Measurements from ENCODE around the gene LEPROT. TPM values are rescaled to one million over a fixed set of nuclear protein-coding genes. Genes with fewer than 3 reads are reported as not detected.

Gene LEPROT
- total and polyA plus RNA-seq, 2 donors from 2014 or later: 67.6 to 160 TPM

DNA sequence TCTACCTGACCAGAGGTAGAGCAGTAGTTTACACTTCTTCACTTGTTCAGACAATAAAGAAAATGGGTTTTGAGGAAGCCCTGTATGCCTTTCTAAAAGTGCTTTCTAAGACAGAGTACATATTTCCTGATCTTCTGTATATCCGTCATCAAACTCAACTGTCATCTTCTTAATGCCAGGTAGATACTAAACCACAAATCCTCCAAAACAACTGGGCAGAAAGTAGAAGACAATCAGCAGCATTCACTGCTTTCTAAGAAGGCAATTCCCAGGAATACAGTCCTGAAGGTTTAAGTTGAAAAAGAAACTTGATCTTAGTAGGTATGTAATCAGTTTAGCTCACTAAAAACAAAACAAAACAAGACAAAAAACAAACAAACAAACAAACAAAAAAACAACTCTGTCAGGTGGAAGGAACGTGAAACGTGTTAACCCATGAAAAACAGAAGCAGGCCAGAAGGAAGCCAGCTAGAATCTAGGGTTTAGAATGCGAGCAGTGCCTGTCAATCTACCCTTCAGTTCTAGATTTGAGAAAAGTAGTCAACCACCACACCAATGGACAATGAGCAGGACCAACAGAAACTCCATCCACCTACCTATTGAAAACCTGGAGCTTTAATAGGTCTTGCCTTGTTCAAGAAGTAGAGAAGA lies 59.2 kb downstream of the LEPROT start:
- Histone ChIP-seq H3K4me1 (ENCODE audit: control insufficient read depth in 2 of 3, insufficient read depth in 2 of 3, low read depth in 1 of 3, low read length in 3 of 3) (no peaks in the 10 kb centered on the region), H3K27me3 (ENCODE audit: control insufficient read depth, insufficient read depth, low read length) (no peaks in the 10 kb centered on the region), H3K36me3 (ENCODE audit: control insufficient read depth in 2 of 3, insufficient read depth in 3 of 3, low read length in 3 of 3) (no peaks in the 10 kb centered on the region), H3K9me3 (ENCODE audit: control insufficient read depth in 2 of 3, insufficient read depth in 1 of 3, low read length in 3 of 3) (no peaks in the 10 kb centered on the region), H3K27ac (ENCODE audit: low read depth in 2 of 2, low read length in 2 of 2) (no peak overlapping the region), H3K9ac (ENCODE audit: low read length in 3 of 3) (no peak overlapping the region), H3K4me3 (ENCODE audit: low read length in 3 of 3) (no peak overlapping the region)
- FAIRE-seq: no peak
- TF ChIP-seq, protein P1, sequence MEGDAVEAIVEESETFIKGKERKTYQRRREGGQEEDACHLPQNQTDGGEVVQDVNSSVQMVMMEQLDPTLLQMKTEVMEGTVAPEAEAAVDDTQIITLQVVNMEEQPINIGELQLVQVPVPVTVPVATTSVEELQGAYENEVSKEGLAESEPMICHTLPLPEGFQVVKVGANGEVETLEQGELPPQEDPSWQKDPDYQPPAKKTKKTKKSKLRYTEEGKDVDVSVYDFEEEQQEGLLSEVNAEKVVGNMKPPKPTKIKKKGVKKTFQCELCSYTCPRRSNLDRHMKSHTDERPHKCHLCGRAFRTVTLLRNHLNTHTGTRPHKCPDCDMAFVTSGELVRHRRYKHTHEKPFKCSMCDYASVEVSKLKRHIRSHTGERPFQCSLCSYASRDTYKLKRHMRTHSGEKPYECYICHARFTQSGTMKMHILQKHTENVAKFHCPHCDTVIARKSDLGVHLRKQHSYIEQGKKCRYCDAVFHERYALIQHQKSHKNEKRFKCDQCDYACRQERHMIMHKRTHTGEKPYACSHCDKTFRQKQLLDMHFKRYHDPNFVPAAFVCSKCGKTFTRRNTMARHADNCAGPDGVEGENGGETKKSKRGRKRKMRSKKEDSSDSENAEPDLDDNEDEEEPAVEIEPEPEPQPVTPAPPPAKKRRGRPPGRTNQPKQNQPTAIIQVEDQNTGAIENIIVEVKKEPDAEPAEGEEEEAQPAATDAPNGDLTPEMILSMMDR (IDR thresholded peaks at IDR 0.05; ENCODE audit: borderline replicate concordance, extremely low read depth, insufficient read depth): no peak
- intact Hi-C loops (cut with DNase I): no loop called here
- no peak for DNase-seq

DNA sequence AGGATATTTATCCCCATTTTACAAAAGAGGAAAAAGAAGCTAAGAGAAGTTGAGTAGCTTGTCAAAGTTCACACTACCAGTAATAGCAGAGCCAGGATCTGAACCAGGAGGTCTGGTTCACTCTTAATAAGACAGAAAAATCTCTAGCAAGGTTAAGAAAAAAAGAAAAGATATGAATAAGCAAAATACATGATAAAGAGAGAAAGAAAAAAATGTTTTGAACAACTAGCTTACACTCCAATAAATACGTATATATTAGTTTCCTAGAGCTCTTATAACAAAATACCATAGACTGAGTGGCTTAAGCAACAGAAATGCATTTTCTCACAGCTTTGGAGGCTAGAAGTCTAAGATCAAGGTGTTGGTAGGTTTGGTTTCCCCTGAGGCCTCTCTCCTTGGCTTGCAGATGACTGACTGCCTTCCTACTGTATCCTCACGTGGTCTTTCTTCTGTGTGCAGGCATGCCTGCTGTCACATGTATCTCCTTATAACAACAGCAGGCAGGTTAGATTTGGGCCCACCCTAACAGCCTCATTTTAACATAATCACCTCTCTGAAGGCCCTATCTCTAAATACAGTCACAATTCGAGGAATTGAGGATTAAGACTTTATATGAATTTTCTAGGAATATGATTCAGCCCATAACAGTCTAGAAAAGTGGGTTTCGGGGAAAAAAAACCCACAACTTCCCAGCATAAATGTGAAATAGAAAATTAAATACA lies 60.4 kb downstream of the LEPROT start:
- TF ChIP-seq, protein P1 (IDR thresholded peaks at IDR 0.05; ENCODE audit: borderline replicate concordance, extremely low read depth, insufficient read depth): no peak
- DNase-seq: no peak
- Histone ChIP-seq H3K27ac (ENCODE audit: low read depth in 2 of 2, low read length in 2 of 2) (no peak overlapping the region), H3K9ac (ENCODE audit: low read length in 3 of 3) (no peak overlapping the region), H3K4me1 (ENCODE audit: control insufficient read depth in 2 of 3, insufficient read depth in 2 of 3, low read depth in 1 of 3, low read length in 3 of 3) (no peaks in the 10 kb centered on the region), H3K4me3 (ENCODE audit: low read length in 3 of 3) (no peak overlapping the region), H3K9me3 (ENCODE audit: control insufficient read depth in 2 of 3, insufficient read depth in 1 of 3, low read length in 3 of 3) (no peaks in the 10 kb centered on the region), H3K27me3 (ENCODE audit: control insufficient read depth, insufficient read depth, low read length) (no peaks in the 10 kb centered on the region), H3K36me3 (ENCODE audit: control insufficient read depth in 2 of 3, insufficient read depth in 3 of 3, low read length in 3 of 3) (no peaks in the 10 kb centered on the region)
- intact Hi-C loops (cut with DNase I): no loop called here
- no peak for FAIRE-seq

DNA sequence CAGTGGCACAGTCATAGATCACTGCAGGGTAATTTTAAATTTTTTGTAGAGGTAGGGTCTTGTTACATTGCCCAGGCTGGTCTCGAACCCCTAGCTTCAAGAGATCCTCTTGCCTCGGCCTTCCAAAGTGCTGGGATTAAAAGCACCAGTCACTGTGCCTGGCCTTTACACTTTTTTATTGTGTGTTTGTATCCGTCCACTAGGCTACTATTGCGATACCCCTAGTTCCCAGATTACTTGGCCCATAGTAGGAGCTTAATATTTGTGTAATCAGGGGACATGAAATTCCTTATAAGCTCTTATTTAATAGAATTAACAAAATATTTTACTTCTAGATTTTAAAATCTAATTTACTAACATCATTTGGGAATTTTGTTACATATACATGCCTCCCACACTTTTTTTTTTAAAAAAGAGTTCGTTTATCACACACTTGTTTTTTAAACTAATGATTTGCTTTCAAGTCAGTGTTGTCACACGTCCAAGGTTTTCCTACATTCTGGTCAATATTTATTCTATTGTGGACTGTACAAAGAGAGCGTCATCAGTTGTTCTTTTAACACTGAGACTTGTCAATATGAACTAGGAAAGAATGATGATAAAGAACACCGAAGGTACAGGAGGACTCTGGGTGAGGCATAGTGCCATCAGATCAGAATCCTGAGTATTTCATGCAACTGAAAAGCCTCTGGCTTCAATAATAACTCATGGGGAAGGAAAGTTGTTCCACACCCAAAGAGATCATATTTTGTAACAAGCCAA lies 63.7 kb downstream of the LEPROT start:
- Histone ChIP-seq H3K9me3 (ENCODE audit: control insufficient read depth in 2 of 3, insufficient read depth in 1 of 3, low read length in 3 of 3) (no peaks in the 10 kb centered on the region), H3K9ac (ENCODE audit: low read length in 3 of 3) (no peak overlapping the region), H3K4me1 (ENCODE audit: control insufficient read depth in 2 of 3, insufficient read depth in 2 of 3, low read depth in 1 of 3, low read length in 3 of 3) (no peaks in the 10 kb centered on the region), H3K27me3 (ENCODE audit: control insufficient read depth, insufficient read depth, low read length) (no peaks in the 10 kb centered on the region), H3K4me3 (ENCODE audit: low read length in 3 of 3) (no peak overlapping the region), H3K36me3 (ENCODE audit: control insufficient read depth in 2 of 3, insufficient read depth in 3 of 3, low read length in 3 of 3) (no peaks in the 10 kb centered on the region), H3K27ac (ENCODE audit: low read depth in 2 of 2, low read length in 2 of 2) (no peak overlapping the region)
- TF ChIP-seq, protein P1 (IDR thresholded peaks at IDR 0.05; ENCODE audit: borderline replicate concordance, extremely low read depth, insufficient read depth): no peak
- DNase-seq (no peak), FAIRE-seq (no peak)
- intact Hi-C loops (cut with DNase I): no loop called here

Other genes starting within 250 kb of the LEPROT start
- 5.8 TPM for gene DNAJC6, start 111.1 kb upstream of the LEPROT start, total RNA-seq
- gene DNAJC6, start 111.1 kb upstream of the LEPROT start, polyA plus RNA-seq (ENCODE audit: insufficient read depth, low read depth, low replicate concordance): 2.9 TPM
- 13.8 TPM for gene LEPR, start within 50 bp of the LEPROT start, total RNA-seq
- gene LEPR, start within 50 bp of the LEPROT start, polyA plus RNA-seq (ENCODE audit: insufficient read depth, low read depth, low replicate concordance): 3.1 TPM

All from kidney (tissue), 14 donors.